HepG2 (cell line): Measurements from ENCODE around the gene SLC44A4. TPM values are rescaled to one million over a fixed set of nuclear protein-coding genes. Genes with fewer than 3 reads are reported as not detected.
A peak's percentile ranks its signal among the peaks of the same experiment; 100 is the strongest.

Experiments
- ATAD3A ChIP-seq: sonication (generic); formaldehyde crosslinking; IDR thresholded peaks from 2 replicates; pipeline ENCODE4 v1.4.0; 2020; ENCODE audit warnings: missing genetic modification reagents
- FOXK2 ChIP-seq: fragments of 450-650 bp; IDR thresholded peaks from 2 replicates; pipeline ENCODE4 v1.6.1; 2016
- GMEB1 ChIP-seq: sonication (generic); formaldehyde crosslinking; IDR thresholded peaks from 2 replicates; pipeline ENCODE4 v1.5.1; 2020; ENCODE audit warnings: missing genetic modification reagents, mild to moderate bottlenecking, borderline replicate concordance
- IRX3 ChIP-seq: sonication (generic); formaldehyde crosslinking; IDR thresholded peaks from 2 replicates; pipeline ENCODE4 v1.8.1; 2023; ENCODE audit warnings: mild to moderate bottlenecking, low read depth, missing genetic modification reagents, borderline replicate concordance
- KDM6A ChIP-seq: IDR thresholded peaks from 2 replicates; pipeline ENCODE4 v1.6.1; 2016; ENCODE audit warnings: low read depth
- KLF16 ChIP-seq, 2 experiments: sonication (generic) in 1 of 2; formaldehyde crosslinking in 1 of 2; IDR thresholded peaks; 2 replicates each; pipeline versions ENCODE4 v1.6.1 to v1.8.0; 2016 to 2023; ENCODE audit warnings: missing genetic modification reagents in 2 of 2, missing compliant biosample characterization in 1 of 2
- LCORL ChIP-seq, 2 experiments: fragments of 450-650 bp in 1 of 2; sonication (generic) in 1 of 2; formaldehyde crosslinking in 1 of 2; IDR thresholded peaks; 2 replicates each; pipeline versions ENCODE4 v1.5.0 to v1.6.1; 2017 to 2020; ENCODE audit warnings: antibody characterized with exemption in 1 of 2, missing genetic modification reagents in 1 of 2
- MLLT10 ChIP-seq: sonication (generic); formaldehyde crosslinking; IDR thresholded peaks from 2 replicates; pipeline ENCODE4 v1.4.0; 2020; ENCODE audit warnings: missing genetic modification reagents
- MTERF4 ChIP-seq: sonication (generic); formaldehyde crosslinking; IDR thresholded peaks from 2 replicates; pipeline ENCODE4 v1.8.0; 2023; ENCODE audit warnings: mild to moderate bottlenecking, missing genetic modification reagents
- NAIF1 ChIP-seq: sonication (generic); formaldehyde crosslinking; IDR thresholded peaks from 2 replicates; pipeline ENCODE4 v1.5.0; 2020; ENCODE audit warnings: mild to moderate bottlenecking, missing genetic modification reagents, borderline replicate concordance
- PHF8 ChIP-seq: sonication (generic); formaldehyde crosslinking; IDR thresholded peaks from 2 replicates; pipeline ENCODE4 v1.5.0; 2020; ENCODE audit warnings: missing genetic modification reagents
- POLR2G ChIP-seq: fragments of 200-400 bp; formaldehyde crosslinking; IDR thresholded peaks from 2 replicates; pipeline ENCODE4 v1.6.1; 2018; ENCODE audit warnings: mild to moderate bottlenecking, low read depth, low read length, moderate library complexity
- RAD51 ChIP-seq: fragments of 450-650 bp; IDR thresholded peaks from 2 replicates; pipeline ENCODE4 v1.6.1; 2016; ENCODE audit warnings: borderline replicate concordance
- RXRA ChIP-seq: sonication (generic); formaldehyde crosslinking; IDR thresholded peaks from 2 replicates; pipeline ENCODE4 v1.5.1; 2020; ENCODE audit warnings: missing genetic modification reagents
- SALL2 ChIP-seq: sonication (generic); formaldehyde crosslinking; IDR thresholded peaks from 2 replicates; pipeline ENCODE4 v1.8.1; 2023; ENCODE audit warnings: mild to moderate bottlenecking, missing genetic modification reagents, inconsistent platforms
- TMF1 ChIP-seq: sonication (generic); formaldehyde crosslinking; IDR thresholded peaks from 2 replicates; pipeline ENCODE4 v1.8.1; 2022; ENCODE audit warnings: low read depth, missing genetic modification reagents
- TOPORS ChIP-seq: sonication (generic); formaldehyde crosslinking; IDR thresholded peaks from 2 replicates; pipeline ENCODE4 v1.8.0; 2023; ENCODE audit warnings: mild to moderate bottlenecking, missing genetic modification reagents
- TRIM22 ChIP-seq: fragments of 450-650 bp; IDR thresholded peaks from 2 replicates; pipeline ENCODE4 v1.6.1; 2017
- ZBTB21 ChIP-seq: sonication (generic); formaldehyde crosslinking; IDR thresholded peaks from 2 replicates; pipeline ENCODE4 v1.4.0; 2020; ENCODE audit warnings: missing genetic modification reagents
- ZNF205 ChIP-seq: IDR thresholded peaks from 2 replicates; pipeline ENCODE4 v1.6.1; 2018; ENCODE audit warnings: missing biosample characterization, missing genetic modification reagents
- ZNF543 ChIP-seq: sonication (generic); formaldehyde crosslinking; IDR thresholded peaks from 2 replicates; pipeline ENCODE4 v1.4.0; 2020; ENCODE audit warnings: mild to moderate bottlenecking, missing genetic modification reagents
- ZNF678 ChIP-seq: sonication (generic); formaldehyde crosslinking; IDR thresholded peaks from 2 replicates; pipeline ENCODE4 v1.4.0; 2020; ENCODE audit warnings: mild to moderate bottlenecking, missing genetic modification reagents
- ZNF749 ChIP-seq: sonication (generic); formaldehyde crosslinking; IDR thresholded peaks from 2 replicates; pipeline ENCODE4 v1.8.0; 2022; ENCODE audit warnings: mild to moderate bottlenecking, missing genetic modification reagents, moderate library complexity, borderline replicate concordance
- ZNF772 ChIP-seq: sonication (generic); formaldehyde crosslinking; IDR thresholded peaks from 2 replicates; pipeline ENCODE4 v1.5.0; 2020; ENCODE audit warnings: mild to moderate bottlenecking, missing genetic modification reagents
- ZNF782 ChIP-seq: sonication (generic); formaldehyde crosslinking; IDR thresholded peaks from 2 replicates; pipeline ENCODE4 v1.4.0; 2020; ENCODE audit warnings: missing genetic modification reagents, mild to moderate bottlenecking, borderline replicate concordance
- polyA plus RNA-seq, 8 experiments: library from polyadenylated mRNA; depleted of rRNA in 3 of 8; stranded (reverse) in 7 of 8; unstranded in 1 of 8; fragments of >200 nt; fragmentation: Illumina TruSeq in 4 of 8; extraction: Trizol in 4 of 8; gene quantifications; 2 replicates each; pipeline versions ENCODE4 v1.2.1 to v1.2.3, GENCODE V29; 2011 to 2016; ENCODE audit warnings: low read depth in 4 of 8, missing spikeins in 1 of 8, mixed read lengths in 1 of 8; ENCODE audit not compliant: insufficient read depth in 1 of 8
- total RNA-seq, 5 experiments: library from RNA; depleted of rRNA; stranded (reverse); fragments of >200 nt; fragmentation: Illumina TruSeq; extraction: Trizol; gene quantifications; 2 replicates each; pipeline ENCODE4 v1.2.3, GENCODE V29; 2016; ENCODE audit warnings: low read depth in 1 of 5

SLC44A4 gene
- total and polyA plus RNA-seq, 2 of the 13 experiments (the other 11 are each of a cell fraction or from before 2014, with no cell fraction given) = 3.5 to 5.9 TPM

GRCh38 chr6:31821301-31822035 is 57.3 kb downstream of the SLC44A4 start (continued):
- TF ChIP-seq LCORL (IDR thresholded peaks at IDR 0.05) = no peak
- TF ChIP-seq LCORL (CRISPR knock-in tag; IDR thresholded peaks at IDR 0.05) = 0 out of 2 replicates have a peak, but pooled peaks have one; percentile 27
- no peak for TF ChIP-seq ZBTB21 (CRISPR knock-in tag)
- no peak for TF ChIP-seq RAD51
- peak; percentile 66 for TF ChIP-seq POLR2G
- TF ChIP-seq TMF1 (CRISPR knock-in tag) = no peak
- TF ChIP-seq GMEB1 (CRISPR knock-in tag) = no peak
- TF ChIP-seq MLLT10 = no peak
- TF ChIP-seq FOXK2 = no peak
- TF ChIP-seq ATAD3A = no peak
- no peak for TF ChIP-seq ZNF205
- peak; percentile 27; the same call in 1 of the 2 replicates for TF ChIP-seq PHF8 (CRISPR knock-in tag)
- no peak for TF ChIP-seq TRIM22
- TF ChIP-seq ZNF772 (CRISPR knock-in tag) = peak; percentile 43; the same call in 1 of the 2 replicates
- TF ChIP-seq MTERF4 (CRISPR knock-in tag) = no peak; the same call in 1 of the 2 replicates
- TF ChIP-seq SALL2 (CRISPR knock-in tag) = no peak
- no peak for TF ChIP-seq KDM6A (CRISPR knock-in tag)
- TF ChIP-seq NAIF1 = no peak
- no peak for TF ChIP-seq IRX3 (CRISPR knock-in tag)
- TF ChIP-seq ZNF782 (CRISPR knock-in tag) = no peak
- TF ChIP-seq ZNF678 (CRISPR knock-in tag) = no peak
- peak; percentile 62; the same call in 1 of the 2 replicates for TF ChIP-seq ZNF749 (CRISPR knock-in tag)
- peak; percentile 38; the same call in 1 of the 2 replicates for TF ChIP-seq RXRA (CRISPR knock-in tag)
- no peak for TF ChIP-seq KLF16 (CRISPR knock-in tag; IDR thresholded peaks at IDR 0.05)
- TF ChIP-seq ZNF543 (CRISPR knock-in tag) = peak; percentile 3; the same call in 1 of the 2 replicates
- no peak for TF ChIP-seq TOPORS (CRISPR knock-in tag)
